ENCODE data around the gene DOK6. TPM values are rescaled to one million over a fixed set of nuclear protein-coding genes. Genes with fewer than 3 reads are reported as not detected.

Gene DOK6
- polyA plus RNA-seq, 5 donors = 7.6 to 17.5 (median 13.6) TPM

GRCh38 chr18:69411199-69411598, 10.5 kb downstream of the DOK6 start:
- no peak for DNase-seq

- no peak for DNase-seq
Measured at GRCh38 chr18:69414184-69414583, 13.5 kb downstream of the DOK6 start.

- DNase-seq = no peak
Measured at GRCh38 chr18:69432847-69433246, 32.2 kb downstream of the DOK6 start.

- no peak for DNase-seq
Measured at GRCh38 chr18:69435000-69435399, 34.3 kb downstream of the DOK6 start.

GRCh38 chr18:69444221-69444620, 43.5 kb downstream of the DOK6 start:
- DNase-seq = no peak

- no peak for DNase-seq
Measured at GRCh38 chr18:69447886-69448285, 47.2 kb downstream of the DOK6 start.

GRCh38 chr18:69455125-69455524, 54.4 kb downstream of the DOK6 start:
- DNase-seq = peak; percentile 10 to 12

GRCh38 chr18:69469444-69469919, 68.8 kb downstream of the DOK6 start:
- no peak for DNase-seq

GRCh38 chr18:69480460-69480859, 79.8 kb downstream of the DOK6 start:
- DNase-seq = no peak

GRCh38 chr18:69483574-69483973, 82.9 kb downstream of the DOK6 start:
- no peak for DNase-seq

- DNase-seq = no peak
Measured at GRCh38 chr18:69484699-69485396, 84.2 kb downstream of the DOK6 start.

GRCh38 chr18:69487488-69488394, 87.1 kb downstream of the DOK6 start:
- DNase-seq = no peak

GRCh38 chr18:69490072-69490471, 89.4 kb downstream of the DOK6 start:
- DNase-seq = no peak

GRCh38 chr18:69490813-69491212, 90.1 kb downstream of the DOK6 start:
- no peak for DNase-seq

GRCh38 chr18:69491576-69491975, 90.9 kb downstream of the DOK6 start:
- no peak for DNase-seq

GRCh38 chr18:69492861-69493260, 92.2 kb downstream of the DOK6 start:
- no peak for DNase-seq

- DNase-seq = no peak
Measured at GRCh38 chr18:69494841-69495240, 94.2 kb downstream of the DOK6 start.

GRCh38 chr18:69495338-69495737, 94.7 kb downstream of the DOK6 start:
- DNase-seq = no peak

- DNase-seq = no peak
Measured at GRCh38 chr18:69495841-69496533, 95.3 kb downstream of the DOK6 start.

GRCh38 chr18:69518989-69519388, 118.3 kb downstream of the DOK6 start:
- no peak for DNase-seq

- no peak for DNase-seq
Measured at GRCh38 chr18:69523582-69523981, 122.9 kb downstream of the DOK6 start.

GRCh38 chr18:69528435-69528834, 127.7 kb downstream of the DOK6 start:
- no peak for DNase-seq

Data from right lung (tissue), 5 donors.